A549 (cell line): ENCODE data around the gene GGNBP2. TPM values are rescaled to one million over a fixed set of nuclear protein-coding genes. Genes with fewer than 3 reads are reported as not detected.

Source experiments
- ATAC-seq, 2 experiments: fragments of 200-7000 bp in 1 of 2; fragments of >200 bp in 1 of 2; cut with Nextera tagmentation in 1 of 2; cut with Tn5 transposase in 1 of 2; 3 replicates each; pipeline versions ENCODE4 v1.8.0 to v1.9.1; 2018 to 2020; ENCODE audit warnings: mild to moderate bottlenecking in 1 of 2, moderate library complexity in 1 of 2
- CTCF ChIA-PET: fragments of 300-600 bp; sonication (Branson Sonifier 250); formaldehyde crosslinking; extraction: SDS; loops from one replicate; lab custom pipeline; 2021; ENCODE audit warnings: antibody characterized with exemption, inconsistent platforms; lab: Yijun Ruan, JAX
- POLR2A ChIA-PET: fragments of 350-600 bp; formaldehyde crosslinking; extraction: SDS; loops from one replicate; lab custom pipeline; 2021; ENCODE audit warnings: antibody characterized with exemption, inconsistent platforms; lab: Yijun Ruan, JAX
- DNase-seq, 2 experiments: peaks; one replicate each; pipeline versions ENCODE4 v3.0.0 to v3.0.0-alpha.2; 2011 to 2016; ENCODE audit warnings: low read depth in 1 of 2, low spot score in 1 of 2
- FAIRE-seq: peaks from 2 replicates; lab custom pipeline; 2011; peaks lifted over from hg19 to GRCh38; lab: Jason Lieb, UNC
- H3K27ac ChIP-seq, 2 experiments: fragments of >200 bp; sonication (Bioruptor Twin); formaldehyde crosslinking; 3 replicates each; pipeline ENCODE4 v1.5.1; 2016 to 2017
- H3K4me1 ChIP-seq: fragments of >200 bp; sonication (Bioruptor Twin); formaldehyde crosslinking; 3 replicates; pipeline ENCODE4 v1.6.1; 2016
- H3K4me2 ChIP-seq: fragments of >200 bp; sonication (Bioruptor Twin); formaldehyde crosslinking; 3 replicates; pipeline ENCODE4 v1.6.1; 2016
- H3K4me3 ChIP-seq: fragments of >200 bp; sonication (Bioruptor Twin); formaldehyde crosslinking; 3 replicates; pipeline ENCODE4 v1.5.1; 2016
- H3K9me3 ChIP-seq: fragments of >200 bp; sonication (Bioruptor Twin); formaldehyde crosslinking; 3 replicates; pipeline ENCODE4 v1.6.1; 2016
- CBX2 ChIP-seq: fragments of 200-600 bp; sonication (generic); IDR thresholded peaks from 2 replicates; pipeline ENCODE4 v1.6.1; 2016; ENCODE audit warnings: low read depth, mild to moderate bottlenecking, borderline replicate concordance
- GATA3 ChIP-seq: IDR thresholded peaks from 2 replicates; pipeline ENCODE4 v1.6.1; 2012; ENCODE audit warnings: borderline replicate concordance
- HOXB5 ChIP-seq: fragments of 250-450 bp; sonication (Bioruptor Pico); IDR thresholded peaks from 2 replicates; pipeline ENCODE4 v1.5.0; 2020; ENCODE audit warnings: mild to moderate bottlenecking, moderate library complexity
- JUNB ChIP-seq: fragments of >200 bp; sonication (Bioruptor Twin); formaldehyde crosslinking; IDR thresholded peaks from 2 replicates; pipeline ENCODE4 v1.6.1; 2016
- KDM1A ChIP-seq: fragments of 200-600 bp; sonication (generic); IDR thresholded peaks from 2 replicates; pipeline ENCODE4 v1.6.1; 2016; ENCODE audit warnings: low read depth, mild to moderate bottlenecking
- KDM5A ChIP-seq: fragments of 200-600 bp; sonication (generic); IDR thresholded peaks from 2 replicates; pipeline ENCODE4 v1.6.1; 2016; ENCODE audit warnings: antibody characterized with exemption, mild to moderate bottlenecking
- MYC ChIP-seq: IDR thresholded peaks from 2 replicates; pipeline ENCODE4 v1.6.1; 2012; ENCODE audit warnings: mild to moderate bottlenecking, inconsistent platforms, low read length, improper control_type of control experiment, borderline replicate concordance
- NPAS2 ChIP-seq: fragments of 250-450 bp; sonication (Bioruptor Pico); IDR thresholded peaks from 2 replicates; pipeline ENCODE4 v1.8.0; 2022; ENCODE audit warnings: mild to moderate bottlenecking, moderate library complexity, borderline replicate concordance
- PHF8 ChIP-seq: fragments of 200-600 bp; sonication (generic); IDR thresholded peaks from 2 replicates; pipeline ENCODE4 v1.6.1; 2016; ENCODE audit warnings: low read depth, mild to moderate bottlenecking, antibody characterized with exemption, moderate library complexity, borderline replicate concordance
- RAD21 ChIP-seq, 2 experiments: fragments of >200 bp in 1 of 2; sonication (Bioruptor Twin) in 1 of 2; formaldehyde crosslinking in 1 of 2; IDR thresholded peaks in 1 of 2; conservative IDR thresholded peaks in 1 of 2; 2 replicates in 1 of 2; 3 replicates in 1 of 2; pipeline ENCODE4 v1.6.1; 2012 to 2018; ENCODE audit warnings: inconsistent platforms in 1 of 2
- RARB ChIP-seq: fragments of 250-450 bp; sonication (Bioruptor Pico); IDR thresholded peaks from 2 replicates; pipeline ENCODE4 v1.8.0; 2021; ENCODE audit warnings: mild to moderate bottlenecking, moderate library complexity
- RCOR1 ChIP-seq: fragments of 150-350 bp; IDR thresholded peaks from 2 replicates; pipeline ENCODE4 v1.6.1; 2014; ENCODE audit warnings: antibody characterized with exemption, low read length, low read depth
- RFX5 ChIP-seq: fragments of 450-650 bp; IDR thresholded peaks from 2 replicates; pipeline ENCODE4 v1.7.1; 2014; ENCODE audit warnings: antibody characterized with exemption, mild to moderate bottlenecking, moderate library complexity
- SMC3 ChIP-seq: fragments of >200 bp; sonication (Bioruptor Twin); formaldehyde crosslinking; IDR thresholded peaks from 3 replicates; pipeline ENCODE4 v1.6.1; 2018; ENCODE audit warnings: inconsistent platforms
- TP53 ChIP-seq: fragments of 250-450 bp; sonication (Bioruptor Pico); IDR thresholded peaks from 2 replicates; pipeline ENCODE4 v1.5.0; 2021; ENCODE audit warnings: mild to moderate bottlenecking, moderate library complexity
- ZSCAN20 ChIP-seq: fragments of 250-450 bp; sonication (Bioruptor Pico); IDR thresholded peaks from 2 replicates; pipeline ENCODE4 v1.8.0; 2022; ENCODE audit warnings: mild to moderate bottlenecking, moderate library complexity
- WGBS: methylation state at CpG from one replicate; pipeline ENCODE4 v1.1.6; 2017; ENCODE audit errors: missing lambda C conversion rate; 5-methylcytosine and 5-hydroxymethylcytosine counted together
- polyA plus RNA-seq, 4 experiments: library from polyadenylated mRNA; depleted of rRNA in 3 of 4; stranded (reverse); fragments of >200 nt; fragmentation: RNase III in 1 of 4; extraction: RNeasy Plus Mini Kit Qiagen cat#74134 plus additional on column Dnase treatment in 1 of 4; gene quantifications; 2 replicates in 3 of 4; 3 replicates in 1 of 4; pipeline ENCODE4 v1.2.3, GENCODE V29; 2011 to 2017
- TF ChIP-seq, protein P1 (sequence below): fragments of >200 bp; sonication (Bioruptor Twin); formaldehyde crosslinking; IDR thresholded peaks from 3 replicates; pipeline ENCODE4 v1.5.1; 2016
- TF ChIP-seq, protein P2 (sequence below): IDR thresholded peaks from 2 replicates; pipeline ENCODE4 v1.6.1; 2012
- TF ChIP-seq, protein P3 (sequence below): IDR thresholded peaks from 2 replicates; pipeline ENCODE4 v1.6.1; 2012; ENCODE audit warnings: low read depth, borderline replicate concordance
- TF ChIP-seq, protein P4 (sequence below): fragments of 250-450 bp; sonication (Bioruptor Pico); IDR thresholded peaks from 2 replicates; pipeline ENCODE4 v1.5.0; 2020; ENCODE audit warnings: low read depth, mild to moderate bottlenecking, moderate library complexity

The GGNBP2 gene
- polyA plus RNA-seq, 2 of the 4 experiments (the other 2 are of a cell fraction), result 83.7 to 144 TPM

DNA sequence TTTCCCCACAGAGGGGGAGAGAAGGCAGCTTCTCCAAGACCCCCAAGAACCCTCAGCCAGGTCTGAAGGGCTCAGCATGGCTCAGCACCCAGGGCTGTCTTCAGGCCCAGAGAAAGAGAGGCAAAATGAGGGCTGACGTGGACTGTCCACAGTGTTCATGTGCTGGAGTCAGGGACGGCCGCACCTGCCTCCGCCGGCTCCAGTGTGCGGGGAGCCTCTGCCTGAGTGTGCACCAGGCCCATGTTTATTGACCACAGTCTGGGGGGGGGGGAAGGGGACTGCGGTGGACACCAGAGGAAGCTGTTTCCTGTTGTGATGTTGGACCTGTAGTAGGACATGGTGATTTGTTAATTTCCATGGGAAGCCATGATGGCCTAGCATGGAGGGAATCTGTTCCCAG, 63.6 kb downstream of the GGNBP2 start:
- no peak overlapping the region for H3K4me2 ChIP-seq
- peak in 1 of 2 experiments; percentile 7; a peak in 2 of 6 replicates for ATAC-seq
- no peak for DNase-seq
- 82% methylated on average over 7 of the region's 7 CpGs for WGBS
- no peak overlapping the region for H3K4me3 ChIP-seq
- TF ChIP-seq MYC, result no peak
- TF ChIP-seq GATA3, result no peak
- TF ChIP-seq JUNB, result no peak
- H3K4me1 ChIP-seq, result peaks cover 33% of the 10 kb centered on the region
- POLR2A ChIA-PET, result no interaction called here
- no peak overlapping the region for H3K27ac ChIP-seq
- CTCF ChIA-PET, result interaction anchor here (0.7 to 1.8 kb wide), 10 partner anchors 8 to 632 kb away, joined by 3 to 7 read pairs (median 4); no protein-coding TSS in a partner anchor
- no peak for FAIRE-seq
- no peaks in the 10 kb centered on the region for H3K9me3 ChIP-seq

DNA sequence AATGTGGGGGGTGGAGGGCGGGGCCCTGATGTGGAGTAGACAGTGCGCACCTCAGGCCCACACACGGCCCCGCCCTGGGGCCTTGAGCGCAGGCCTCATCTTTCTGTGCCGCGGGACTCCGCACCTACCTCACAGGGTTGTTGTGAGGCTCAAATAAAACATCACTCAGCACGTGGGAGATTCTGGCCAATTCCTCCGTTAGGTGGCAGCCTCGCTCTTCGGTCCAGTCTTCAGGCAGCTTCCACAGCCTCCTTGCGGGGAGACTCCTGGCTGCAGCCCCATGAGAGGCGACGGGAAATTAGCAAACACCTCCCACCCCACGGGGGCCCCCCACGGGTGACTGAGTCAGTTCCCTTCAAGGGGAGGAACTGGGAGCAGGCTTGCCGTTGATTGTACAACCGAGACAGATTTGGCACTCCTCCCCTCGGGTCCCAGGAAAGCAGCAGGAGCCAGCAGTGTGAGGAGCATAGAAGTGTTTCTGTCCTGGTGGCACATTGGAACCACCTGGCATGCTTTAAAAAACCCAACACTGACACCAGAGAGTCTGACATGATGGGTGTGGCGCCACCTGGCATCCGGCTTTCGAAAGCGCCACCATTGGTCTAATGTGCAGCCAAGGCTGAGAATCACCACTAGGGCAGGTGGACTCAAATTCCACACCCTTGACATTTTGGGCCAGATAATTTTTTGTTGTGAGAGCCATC, 64.2 kb downstream of the GGNBP2 start:
- POLR2A ChIA-PET, result interaction anchor here (0.6 kb wide), 1 partner anchor 448 kb away, joined by 5 read pairs; no protein-coding TSS in a partner anchor
- WGBS, result 76% methylated on average over 19 of the region's 24 CpGs
- peaks cover 26% of the 10 kb centered on the region for H3K4me1 ChIP-seq
- TF ChIP-seq CBX2 (no peak), SMC3 (no peak), TP53 (CRISPR knock-in tag) (no peak), RAD21 (conservative IDR thresholded peaks at IDR 0.05 in 1 of 2, IDR thresholded peaks at IDR 0.05 in 1 of 2) (peak; percentile 28 to 45; a peak in 3 of 5 replicates), KDM1A (no peak), RFX5 (no peak)
- TF ChIP-seq, protein P1, sequence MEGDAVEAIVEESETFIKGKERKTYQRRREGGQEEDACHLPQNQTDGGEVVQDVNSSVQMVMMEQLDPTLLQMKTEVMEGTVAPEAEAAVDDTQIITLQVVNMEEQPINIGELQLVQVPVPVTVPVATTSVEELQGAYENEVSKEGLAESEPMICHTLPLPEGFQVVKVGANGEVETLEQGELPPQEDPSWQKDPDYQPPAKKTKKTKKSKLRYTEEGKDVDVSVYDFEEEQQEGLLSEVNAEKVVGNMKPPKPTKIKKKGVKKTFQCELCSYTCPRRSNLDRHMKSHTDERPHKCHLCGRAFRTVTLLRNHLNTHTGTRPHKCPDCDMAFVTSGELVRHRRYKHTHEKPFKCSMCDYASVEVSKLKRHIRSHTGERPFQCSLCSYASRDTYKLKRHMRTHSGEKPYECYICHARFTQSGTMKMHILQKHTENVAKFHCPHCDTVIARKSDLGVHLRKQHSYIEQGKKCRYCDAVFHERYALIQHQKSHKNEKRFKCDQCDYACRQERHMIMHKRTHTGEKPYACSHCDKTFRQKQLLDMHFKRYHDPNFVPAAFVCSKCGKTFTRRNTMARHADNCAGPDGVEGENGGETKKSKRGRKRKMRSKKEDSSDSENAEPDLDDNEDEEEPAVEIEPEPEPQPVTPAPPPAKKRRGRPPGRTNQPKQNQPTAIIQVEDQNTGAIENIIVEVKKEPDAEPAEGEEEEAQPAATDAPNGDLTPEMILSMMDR, result peak; percentile 45
- TF ChIP-seq, protein P2, sequence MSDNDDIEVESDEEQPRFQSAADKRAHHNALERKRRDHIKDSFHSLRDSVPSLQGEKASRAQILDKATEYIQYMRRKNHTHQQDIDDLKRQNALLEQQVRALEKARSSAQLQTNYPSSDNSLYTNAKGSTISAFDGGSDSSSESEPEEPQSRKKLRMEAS, result peak; percentile 70
- no peak overlapping the region for H3K27ac ChIP-seq
- peak; percentile 60 to 75; a peak in 5 of 6 replicates for ATAC-seq
- no peak overlapping the region for H3K4me2 ChIP-seq
- peak in 1 of 2 experiments; percentile 62 for DNase-seq
- H3K9me3 ChIP-seq, result no peaks in the 10 kb centered on the region
- no peak overlapping the region for H3K4me3 ChIP-seq
- no peak for FAIRE-seq
- CTCF ChIA-PET, result interaction anchor here (0.7 to 1.5 kb wide), 8 partner anchors 9 to 632 kb away, joined by 3 to 6 read pairs (median 4); no protein-coding TSS in a partner anchor

DNA sequence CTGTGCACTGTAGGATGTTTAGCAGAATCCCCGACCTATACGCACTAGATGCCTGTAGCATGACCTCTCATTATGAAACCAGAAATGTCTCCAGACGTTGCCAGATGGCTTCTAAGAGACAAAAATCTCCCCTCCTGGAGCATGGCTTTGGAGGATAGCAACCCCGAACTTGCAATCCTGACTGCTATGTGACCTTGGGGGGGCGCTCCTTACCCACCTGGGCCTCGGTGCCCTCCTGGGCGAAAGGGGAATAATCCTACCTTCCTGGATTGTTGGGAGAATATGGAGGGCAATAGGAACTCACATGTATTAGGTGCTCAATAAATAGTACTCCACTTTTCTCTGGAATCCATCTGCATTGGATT, 64.8 kb downstream of the GGNBP2 start:
- TF ChIP-seq NPAS2 (CRISPR knock-in tag), result no peak
- no peak for TF ChIP-seq KDM5A
- TF ChIP-seq ZSCAN20 (CRISPR knock-in tag), result no peak
- TF ChIP-seq PHF8, result no peak
- TF ChIP-seq, protein P3, sequence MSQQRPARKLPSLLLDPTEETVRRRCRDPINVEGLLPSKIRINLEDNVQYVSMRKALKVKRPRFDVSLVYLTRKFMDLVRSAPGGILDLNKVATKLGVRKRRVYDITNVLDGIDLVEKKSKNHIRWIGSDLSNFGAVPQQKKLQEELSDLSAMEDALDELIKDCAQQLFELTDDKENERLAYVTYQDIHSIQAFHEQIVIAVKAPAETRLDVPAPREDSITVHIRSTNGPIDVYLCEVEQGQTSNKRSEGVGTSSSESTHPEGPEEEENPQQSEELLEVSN, result no peak
- TF ChIP-seq, protein P4, sequence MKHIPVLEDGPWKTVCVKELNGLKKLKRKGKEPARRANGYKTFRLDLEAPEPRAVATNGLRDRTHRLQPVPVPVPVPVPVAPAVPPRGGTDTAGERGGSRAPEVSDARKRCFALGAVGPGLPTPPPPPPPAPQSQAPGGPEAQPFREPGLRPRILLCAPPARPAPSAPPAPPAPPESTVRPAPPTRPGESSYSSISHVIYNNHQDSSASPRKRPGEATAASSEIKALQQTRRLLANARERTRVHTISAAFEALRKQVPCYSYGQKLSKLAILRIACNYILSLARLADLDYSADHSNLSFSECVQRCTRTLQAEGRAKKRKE, result no peak
- TF ChIP-seq HOXB5, result no peak
- TF ChIP-seq RARB (CRISPR knock-in tag), result no peak
- TF ChIP-seq RCOR1, result no peak
- POLR2A ChIA-PET, result interaction anchor here (0.6 kb wide), 1 partner anchor 448 kb away, joined by 5 read pairs; no protein-coding TSS in a partner anchor
- Histone ChIP-seq H3K4me2 (no peak overlapping the region), H3K4me3 (no peak overlapping the region), H3K4me1 (peaks cover 23% of the 10 kb centered on the region), H3K27ac (no peak overlapping the region), H3K9me3 (no peaks in the 10 kb centered on the region)
- 90% methylated on average over 7 of the region's 7 CpGs for WGBS
- DNase-seq (no peak), FAIRE-seq (no peak), ATAC-seq (no peak)
- CTCF ChIA-PET, result interaction anchor here (0.7 to 1.4 kb wide), 4 partner anchors 10 to 439 kb away, joined by 3 to 5 read pairs (median 4); no protein-coding TSS in a partner anchor
